Measurements from ENCODE around the gene DYRK2.
"Not testable (repeated sequence)": the region's sequence is repeated elsewhere in the genome, so short reads cannot be mapped to it uniquely, and the experiment has no call there.

Gene DYRK2

GRCh38 chr12:67671892-67672291 is 23.3 kb downstream of the DYRK2 start:
- no peak for DNase-seq

GRCh38 chr12:67672507-67672906 is 24.0 kb downstream of the DYRK2 start:
- DNase-seq: not testable (repeated sequence)

- not testable (repeated sequence) for DNase-seq
Measured at GRCh38 chr12:67673509-67673908, 25.0 kb downstream of the DYRK2 start.

- DNase-seq: no peak
Measured at GRCh38 chr12:67674417-67674816, 25.9 kb downstream of the DYRK2 start.

GRCh38 chr12:67676624-67677023 is 28.1 kb downstream of the DYRK2 start:
- no peak for DNase-seq

- no peak for DNase-seq
Measured at GRCh38 chr12:67677166-67677565, 28.6 kb downstream of the DYRK2 start.

- no peak for DNase-seq
Measured at GRCh38 chr12:67681105-67681778, 32.7 kb downstream of the DYRK2 start.

- no peak for DNase-seq
Measured at GRCh38 chr12:67681941-67682620, 33.5 kb downstream of the DYRK2 start.

GRCh38 chr12:67689385-67689784 is 40.8 kb downstream of the DYRK2 start:
- no peak for DNase-seq

GRCh38 chr12:67690656-67691055 is 42.1 kb downstream of the DYRK2 start:
- DNase-seq: no peak

GRCh38 chr12:67691220-67691619 is 42.7 kb downstream of the DYRK2 start:
- DNase-seq: no peak

GRCh38 chr12:67692135-67692534 is 43.6 kb downstream of the DYRK2 start:
- DNase-seq: no peak

- no peak for DNase-seq
Measured at GRCh38 chr12:67692966-67693365, 44.4 kb downstream of the DYRK2 start.

- no peak for DNase-seq
Measured at GRCh38 chr12:67693894-67694293, 45.3 kb downstream of the DYRK2 start.

- no peak for DNase-seq
Measured at GRCh38 chr12:67694306-67694900, 45.9 kb downstream of the DYRK2 start.

GRCh38 chr12:67695974-67696373 is 47.4 kb downstream of the DYRK2 start:
- no peak for DNase-seq

- peak in 3 of 5 experiments; percentile 6 to 90 (median 37) for DNase-seq
Measured at GRCh38 chr12:67697443-67697842, 48.9 kb downstream of the DYRK2 start.

GRCh38 chr12:67697967-67698366 is 49.4 kb downstream of the DYRK2 start:
- DNase-seq: no peak

GRCh38 chr12:67698672-67699581 is 50.4 kb downstream of the DYRK2 start:
- DNase-seq: peak in 4 of 5 experiments; percentile 5 to 96 (median 32)

GRCh38 chr12:67701121-67701520 is 52.6 kb downstream of the DYRK2 start:
- DNase-seq: no peak

- no peak for DNase-seq
Measured at GRCh38 chr12:67702136-67702535, 53.6 kb downstream of the DYRK2 start.

- no peak for DNase-seq
Measured at GRCh38 chr12:67704071-67704470, 55.5 kb downstream of the DYRK2 start.
